NCI-H510A treated with DMSO at 0.1 percent for 48 hours (cell line): ENCODE results near the gene PDK2.

ENCODE experiments used
- DNase-seq: peaks from one replicate; lab custom pipeline; 2025; lab: John Stamatoyannopoulos, UW

Gene PDK2

DNA sequence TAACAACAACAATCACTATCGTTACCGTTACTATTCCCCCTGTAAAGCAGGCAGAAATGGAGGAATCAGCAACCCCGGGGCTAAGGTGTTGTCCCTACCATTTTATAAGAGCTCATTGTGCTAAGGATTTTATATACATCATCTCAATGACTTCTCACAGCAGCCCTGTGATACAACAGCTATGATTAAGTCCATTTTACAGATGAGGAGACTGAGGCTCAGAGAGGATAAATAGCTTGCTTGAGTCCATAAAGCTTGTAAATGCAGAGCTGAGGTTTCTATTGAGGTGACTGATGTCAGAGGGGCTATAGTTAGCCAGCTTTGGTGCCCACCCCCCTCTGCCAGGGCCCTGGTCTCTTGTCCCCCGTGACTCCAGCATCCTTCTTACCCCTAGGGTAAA lies 16.7 kb upstream of the PDK2 start:
- DNase-seq = no peak

DNA sequence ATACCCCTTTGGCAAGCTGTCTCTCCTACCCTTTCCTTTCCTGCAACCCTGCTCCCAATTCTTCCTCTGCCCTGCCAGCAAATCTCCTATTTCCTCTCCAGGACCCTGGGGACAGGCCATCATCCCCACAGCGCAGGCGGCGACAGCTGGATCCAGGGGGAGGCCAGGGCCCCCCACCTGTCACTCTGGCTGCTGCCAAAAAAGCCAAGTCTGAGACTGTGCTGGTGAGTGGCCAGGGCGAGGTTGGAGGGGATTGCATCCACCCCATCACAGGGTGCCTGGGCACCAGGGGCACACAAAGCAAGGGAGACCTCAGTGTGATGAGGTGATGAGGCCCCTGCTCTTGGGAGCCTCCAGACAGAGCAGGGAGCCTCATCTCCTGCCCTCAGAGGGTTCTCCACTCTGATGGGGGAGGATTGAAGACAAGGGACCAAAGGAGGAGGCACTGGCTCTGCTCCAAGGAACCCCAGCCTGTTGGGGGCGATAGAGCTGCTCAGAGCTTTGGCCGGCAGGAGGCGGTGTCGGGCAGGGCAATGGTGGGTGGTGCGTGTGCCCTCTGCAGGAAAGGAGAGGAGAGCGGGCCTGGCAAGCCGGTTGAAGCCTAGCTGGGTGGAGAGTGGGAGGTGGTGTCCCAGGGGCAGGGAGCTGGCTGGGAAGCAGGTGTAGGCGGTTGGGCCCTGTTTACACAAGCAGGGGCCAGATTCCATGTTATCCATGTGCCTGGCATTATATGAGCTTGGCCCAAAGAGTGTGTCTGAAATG lies 15.6 kb upstream of the PDK2 start:
- DNase-seq = peak; percentile 11

DNA sequence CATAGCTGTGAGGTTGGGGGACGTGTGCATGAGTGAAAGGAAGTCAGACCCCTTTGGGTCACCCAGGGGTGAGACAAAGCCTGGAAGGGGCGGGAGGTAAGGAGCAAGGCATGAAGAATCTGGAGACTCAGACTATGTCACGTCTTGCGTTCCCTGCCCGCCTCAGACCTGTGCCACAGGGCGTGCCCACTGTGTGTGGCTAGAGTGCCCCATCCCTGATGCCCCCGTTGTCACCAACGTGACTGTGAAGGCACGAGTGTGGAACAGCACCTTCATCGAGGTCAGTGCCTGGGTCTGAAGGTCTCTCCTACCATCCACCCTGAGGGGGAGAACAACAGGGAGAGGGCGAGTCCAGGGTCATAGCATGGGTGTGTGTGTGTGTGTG lies 15.1 kb upstream of the PDK2 start:
- DNase-seq = no peak

DNA sequence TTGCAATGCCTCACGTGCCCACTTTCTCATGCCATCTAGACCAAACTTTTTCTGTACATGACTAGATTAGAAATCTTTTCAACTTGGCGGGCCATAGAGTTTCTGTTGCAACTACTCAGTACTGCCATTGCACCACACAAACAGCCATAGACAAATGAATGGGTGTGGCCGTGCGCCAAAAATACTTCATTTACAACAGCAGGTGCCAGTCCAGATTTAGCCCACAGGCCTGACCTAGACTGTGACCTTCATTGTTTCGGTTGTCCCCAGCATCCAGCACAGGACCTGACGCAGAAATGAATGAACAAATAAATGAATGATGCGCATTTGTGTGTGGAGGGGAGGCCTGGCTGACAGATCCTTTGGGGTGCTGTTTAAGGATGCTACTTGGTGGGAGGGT lies 14.3 kb upstream of the PDK2 start:
- DNase-seq = no peak

DNA sequence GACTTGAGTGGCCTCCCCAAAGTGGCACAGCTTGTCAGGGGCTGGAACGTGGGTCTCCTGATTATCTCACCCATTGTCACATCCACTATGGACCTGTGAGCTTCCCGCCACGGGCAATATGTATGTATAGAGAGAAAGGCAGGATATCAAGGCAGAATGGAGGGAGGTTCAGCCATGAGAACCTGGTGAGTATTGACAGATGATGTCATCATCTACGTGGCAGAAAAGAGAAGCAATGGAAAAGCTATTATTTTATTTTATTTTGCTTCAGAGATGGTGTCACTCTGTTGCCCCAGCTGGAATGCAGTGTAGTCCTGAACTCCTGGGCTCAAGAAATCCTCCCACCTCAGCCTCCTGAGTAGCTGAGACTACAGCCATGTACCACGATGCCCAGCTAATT lies 13.4 kb upstream of the PDK2 start:
- DNase-seq = no peak

DNA sequence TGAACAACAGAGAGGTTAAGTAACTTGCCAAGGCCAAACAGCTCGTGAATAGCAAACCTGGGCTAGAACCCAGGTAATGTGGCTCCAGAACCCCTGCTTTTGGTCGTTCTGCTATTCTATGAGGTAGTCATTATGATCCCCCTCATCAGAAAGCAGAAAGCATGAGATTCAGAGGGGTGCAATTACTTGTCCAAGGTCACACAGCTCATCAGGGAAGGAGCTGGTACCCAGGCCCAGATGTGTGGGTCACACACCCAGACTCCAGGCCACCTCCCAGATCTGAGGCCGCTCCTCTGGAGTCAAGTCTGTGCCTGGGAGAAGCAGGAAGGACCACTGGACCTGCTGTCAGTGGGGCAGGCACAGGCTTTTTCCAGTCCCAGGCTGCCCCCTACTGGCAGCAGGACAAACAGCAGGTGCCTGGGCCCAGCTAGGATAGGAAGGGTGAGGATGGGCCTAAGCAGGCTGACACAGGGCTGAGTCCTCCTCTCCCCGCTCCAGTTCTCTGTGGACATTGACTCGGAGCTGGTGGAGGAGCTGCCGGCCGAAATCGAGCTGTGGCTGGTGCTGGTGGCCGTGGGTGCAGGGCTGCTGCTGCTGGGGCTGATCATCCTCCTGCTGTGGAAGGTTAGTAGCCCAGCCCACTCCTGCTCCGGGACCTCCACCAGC lies 7.8 kb upstream of the PDK2 start:
- DNase-seq = peak; percentile 54

DNA sequence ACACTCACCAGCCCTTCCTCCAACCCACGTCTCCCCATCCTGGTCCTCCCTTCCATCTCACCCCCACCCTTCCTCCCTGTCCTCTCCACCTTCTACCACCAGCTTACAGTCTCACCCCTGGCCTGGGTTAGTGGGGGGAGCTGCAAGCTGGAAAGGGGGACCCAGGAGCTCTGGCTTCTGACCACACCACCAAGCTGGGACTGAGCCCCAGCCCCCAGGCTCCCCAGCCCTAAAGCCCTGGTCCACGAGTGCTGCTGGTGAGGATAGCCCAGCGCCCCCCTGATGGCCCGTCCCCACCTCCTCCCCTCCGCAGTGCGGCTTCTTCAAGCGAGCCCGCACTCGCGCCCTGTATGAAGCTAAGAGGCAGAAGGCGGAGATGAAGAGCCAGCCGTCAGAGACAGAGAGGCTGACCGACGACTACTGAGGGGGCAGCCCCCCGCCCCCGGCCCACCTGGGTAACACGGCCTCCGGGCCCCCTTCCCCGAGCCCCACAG lies 7.2 kb upstream of the PDK2 start:
- DNase-seq = no peak

DNA sequence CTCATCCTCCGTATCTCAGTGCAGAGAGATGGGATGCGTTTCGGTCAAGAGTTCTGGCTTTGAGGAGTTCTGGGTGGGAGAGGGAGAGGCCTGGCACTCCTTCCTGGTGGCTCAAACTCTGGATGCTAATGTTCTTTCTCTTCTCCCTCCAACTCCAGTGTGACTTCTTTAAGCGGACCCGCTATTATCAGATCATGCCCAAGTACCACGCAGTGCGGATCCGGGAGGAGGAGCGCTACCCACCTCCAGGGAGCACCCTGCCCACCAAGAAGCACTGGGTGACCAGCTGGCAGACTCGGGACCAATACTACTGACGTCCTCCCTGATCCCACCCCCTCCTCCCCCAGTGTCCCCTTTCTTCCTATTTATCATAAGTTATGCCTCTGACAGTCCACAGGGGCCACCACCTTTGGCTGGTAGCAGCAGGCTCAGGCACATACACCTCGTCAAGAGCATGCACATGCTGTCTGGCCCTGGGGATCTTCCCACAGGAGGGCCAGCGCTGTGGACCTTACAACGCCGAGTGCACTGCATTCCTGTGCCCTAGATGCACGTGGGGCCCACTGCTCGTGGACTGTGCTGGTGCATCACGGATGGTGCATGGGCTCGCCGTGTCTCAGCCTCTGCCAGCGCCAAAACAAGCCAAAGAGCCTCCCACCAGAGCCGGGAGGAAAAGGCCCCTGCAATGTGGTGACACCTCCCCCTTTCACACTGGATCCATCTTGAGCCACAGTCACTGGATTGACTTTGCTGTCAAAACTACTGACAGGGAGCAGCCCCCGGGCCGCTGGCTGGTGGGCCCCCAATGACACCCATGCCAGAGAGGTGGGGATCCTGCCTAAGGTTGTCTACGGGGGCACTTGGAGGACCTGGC lies 6.0 kb upstream of the PDK2 start:
- DNase-seq = no peak

DNA sequence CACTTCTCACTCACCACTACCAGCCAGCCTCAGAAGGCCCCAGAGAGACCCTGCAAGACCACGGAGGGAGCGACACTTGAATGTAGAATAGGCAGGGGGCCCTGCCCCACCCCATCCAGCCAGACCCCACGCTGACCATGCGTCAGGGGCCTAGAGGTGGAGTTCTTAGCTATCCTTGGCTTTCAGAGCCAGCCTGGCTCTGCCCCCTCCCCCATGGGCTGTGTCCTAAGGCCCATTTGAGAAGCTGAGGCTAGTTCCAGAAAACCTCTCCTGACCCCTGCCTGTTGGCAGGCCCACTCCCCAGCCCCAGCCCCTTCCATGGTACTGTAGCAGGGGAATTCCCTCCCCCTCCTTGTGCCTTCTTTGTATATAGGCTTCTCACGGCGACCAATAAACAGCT lies 5.1 kb upstream of the PDK2 start:
- DNase-seq = no peak

DNA sequence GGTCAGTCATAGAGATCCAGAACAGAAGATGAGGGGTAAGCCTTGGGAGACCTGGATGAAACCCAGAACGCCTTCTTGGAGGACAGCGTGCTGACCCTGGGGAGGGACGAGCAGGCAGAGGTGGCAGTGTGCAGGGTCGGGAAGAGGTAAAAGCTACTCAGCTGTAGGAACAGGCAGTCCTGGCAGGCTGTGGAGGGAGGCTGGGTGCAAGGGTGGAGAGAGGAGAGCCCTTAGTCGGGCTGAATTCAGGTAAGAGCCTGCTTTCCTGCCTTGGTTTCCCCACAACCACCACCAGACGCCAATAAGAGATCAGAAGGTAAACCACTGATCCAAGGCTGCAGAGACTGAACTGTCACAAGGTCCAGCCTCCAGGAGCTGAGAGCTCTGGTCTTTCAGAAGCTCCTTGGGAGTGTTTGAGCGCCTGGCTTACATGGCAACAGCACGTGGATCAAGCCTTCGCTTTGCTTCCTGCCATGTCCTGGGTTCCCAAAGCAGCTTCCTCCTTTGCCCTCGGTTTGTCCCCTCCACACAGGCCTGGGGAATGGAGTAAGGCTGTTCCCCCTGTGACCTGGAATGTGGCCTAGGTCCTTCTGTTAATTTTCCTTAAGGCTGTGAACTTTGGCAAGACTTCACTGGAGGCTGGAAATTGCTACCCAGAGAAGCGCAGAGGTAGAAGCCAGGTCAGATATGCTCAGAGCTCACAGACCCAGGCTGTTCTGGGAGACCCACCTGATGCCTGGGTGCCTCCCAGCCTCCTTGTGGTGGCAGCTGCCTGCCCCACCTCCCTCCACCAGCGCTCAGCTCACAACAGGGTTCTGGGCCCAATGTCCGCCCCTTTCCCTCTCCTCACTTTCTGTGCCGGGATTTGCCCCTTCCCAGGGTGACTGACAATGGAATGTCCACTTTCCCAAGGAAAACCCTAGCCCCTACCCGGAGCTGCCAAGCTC lies 3.9 kb upstream of the PDK2 start:
- DNase-seq = no peak

DNA sequence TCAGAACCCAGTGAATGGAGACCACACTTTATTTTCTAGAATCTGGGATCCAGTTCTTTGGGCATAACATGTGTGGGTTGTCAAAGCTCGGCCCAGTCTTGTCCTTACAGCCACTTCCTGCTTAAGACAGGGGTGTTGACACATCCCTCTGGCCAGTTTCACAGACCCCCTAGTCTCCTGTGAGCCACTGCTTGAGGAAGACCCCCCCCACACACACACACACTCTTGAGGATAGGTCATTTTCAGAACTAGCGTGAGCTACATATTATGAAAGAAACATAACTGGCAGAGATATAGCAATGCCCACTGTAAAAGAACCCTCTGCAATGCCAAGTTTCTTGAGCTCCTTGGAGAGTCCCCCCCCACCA lies 3.2 kb upstream of the PDK2 start:
- DNase-seq = no peak

DNA sequence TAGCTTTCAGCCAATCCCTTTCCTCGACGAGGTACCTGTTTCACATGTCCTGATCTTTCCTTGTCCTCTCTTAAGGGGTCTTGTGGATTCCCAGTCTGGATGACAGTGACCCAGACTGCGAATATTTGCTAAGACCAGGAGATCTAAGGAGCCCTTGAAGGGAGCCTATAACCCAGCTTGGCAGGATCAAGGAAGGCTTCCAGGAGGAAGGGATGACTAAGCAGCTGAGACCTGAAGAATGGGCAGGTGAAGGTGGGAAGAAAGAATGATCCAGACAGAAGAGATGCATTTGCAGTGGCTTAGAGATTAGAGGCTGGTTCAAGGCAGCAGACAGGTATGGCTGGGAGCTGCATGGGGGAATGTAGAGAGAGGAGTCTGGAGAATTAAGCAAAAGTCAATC lies 1.9 kb upstream of the PDK2 start:
- no peak for DNase-seq

DNA sequence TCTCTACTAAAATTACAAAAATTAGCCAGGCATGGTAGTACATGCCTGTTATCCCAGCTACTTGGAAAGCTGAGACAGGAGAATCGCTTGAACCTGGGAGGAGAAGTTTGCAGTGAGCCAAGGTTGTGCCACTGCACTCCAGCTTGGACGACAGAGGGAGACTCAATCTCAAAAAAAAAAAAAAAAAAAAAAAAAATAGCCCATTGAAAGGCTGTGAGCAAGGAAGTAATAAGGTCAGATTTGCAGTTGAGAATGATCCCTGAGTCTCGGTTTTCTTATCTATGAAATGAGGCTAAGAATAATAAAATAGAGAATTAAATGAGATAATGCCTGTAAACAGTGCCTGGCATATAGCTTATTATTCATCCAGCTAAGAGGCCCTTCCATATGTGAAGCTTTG lies 1.3 kb upstream of the PDK2 start:
- DNase-seq = no peak

DNA sequence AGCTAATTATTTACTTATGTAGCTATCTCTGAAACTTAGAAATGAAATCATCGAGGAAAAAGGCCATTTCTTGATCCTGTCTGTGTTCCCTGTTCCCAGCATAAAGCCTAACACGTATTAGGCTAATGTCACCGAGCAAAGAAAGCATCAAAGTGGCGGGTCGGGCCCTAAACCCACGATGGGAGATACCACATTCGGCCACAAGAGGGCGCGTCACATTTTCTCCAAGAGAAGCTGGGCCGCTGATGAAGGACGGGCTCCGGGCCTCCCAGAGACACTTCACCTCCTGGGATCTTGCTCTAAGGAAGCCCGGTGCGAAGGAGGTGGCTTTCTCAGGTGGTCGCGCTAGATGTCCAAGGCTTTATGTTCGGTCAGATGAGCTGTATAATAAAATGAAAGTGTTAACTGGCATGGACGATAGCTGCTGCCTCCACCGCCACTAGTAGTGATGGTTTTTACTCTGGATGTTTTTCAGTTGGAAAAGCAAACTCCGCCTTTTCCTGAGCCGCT lies 853 bp upstream of the PDK2 start:
- DNase-seq = peak; percentile 96

DNA sequence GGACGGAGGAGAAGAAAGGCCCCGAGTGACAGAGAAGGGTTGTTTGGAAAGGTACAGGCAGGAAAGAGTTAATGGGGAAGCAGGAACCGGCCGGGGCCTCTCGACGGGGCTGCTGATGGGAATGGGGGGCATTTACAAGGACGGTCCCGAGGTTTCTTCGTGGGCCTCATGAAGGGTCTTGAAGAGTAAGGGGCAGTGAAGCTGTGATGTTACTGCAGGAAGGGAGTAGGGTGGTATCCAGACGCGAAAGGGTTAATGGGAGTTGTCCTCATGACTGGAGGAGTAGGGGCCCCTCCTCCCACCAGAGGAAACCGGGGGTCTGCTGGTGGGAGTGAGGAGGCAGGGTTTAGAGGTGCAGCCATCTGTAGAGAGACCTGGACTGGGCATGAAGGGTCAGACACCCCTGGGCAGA lies 481 bp downstream of the PDK2 start:
- no peak for DNase-seq

DNA sequence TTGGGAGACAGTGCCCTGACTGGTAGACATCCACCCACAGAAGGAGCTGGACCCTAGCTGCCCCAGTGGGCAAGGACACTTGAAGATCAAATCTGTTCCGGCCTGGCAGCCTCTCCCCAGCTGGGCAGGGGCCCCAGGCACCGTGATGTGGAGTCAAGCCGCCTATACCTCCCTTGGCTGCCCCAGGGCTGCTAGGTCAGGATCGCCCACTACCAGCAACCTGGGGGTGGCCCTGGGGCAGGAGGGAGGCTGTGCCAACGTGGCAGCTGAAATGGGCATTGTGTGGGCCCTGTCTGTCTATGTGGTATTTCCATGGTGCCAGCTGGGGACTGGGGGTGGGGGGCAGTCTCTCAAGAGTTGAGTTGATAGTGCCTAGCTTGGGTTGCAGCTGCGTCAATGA lies 941 bp downstream of the PDK2 start:
- no peak for DNase-seq

DNA sequence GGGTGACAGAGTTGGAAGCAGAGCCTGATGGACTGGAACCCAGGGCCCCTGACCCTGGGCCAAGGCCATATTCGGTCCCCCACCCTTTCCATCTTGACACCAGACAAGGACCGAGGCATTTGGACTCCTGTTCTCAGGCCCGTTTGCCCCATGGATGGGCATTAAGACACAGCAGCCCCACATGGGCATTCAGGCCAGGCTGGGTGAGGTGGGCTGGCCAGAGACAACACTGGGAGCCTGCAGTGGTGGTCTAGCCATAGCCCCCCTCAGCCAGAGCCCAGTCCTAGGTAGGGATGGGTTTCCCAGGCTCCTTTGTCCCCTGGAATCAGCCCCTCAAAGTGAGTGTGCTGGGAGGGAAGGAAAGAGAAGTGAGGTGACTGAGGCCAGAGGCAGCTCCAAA lies 1.6 kb downstream of the PDK2 start:
- no peak for DNase-seq

DNA sequence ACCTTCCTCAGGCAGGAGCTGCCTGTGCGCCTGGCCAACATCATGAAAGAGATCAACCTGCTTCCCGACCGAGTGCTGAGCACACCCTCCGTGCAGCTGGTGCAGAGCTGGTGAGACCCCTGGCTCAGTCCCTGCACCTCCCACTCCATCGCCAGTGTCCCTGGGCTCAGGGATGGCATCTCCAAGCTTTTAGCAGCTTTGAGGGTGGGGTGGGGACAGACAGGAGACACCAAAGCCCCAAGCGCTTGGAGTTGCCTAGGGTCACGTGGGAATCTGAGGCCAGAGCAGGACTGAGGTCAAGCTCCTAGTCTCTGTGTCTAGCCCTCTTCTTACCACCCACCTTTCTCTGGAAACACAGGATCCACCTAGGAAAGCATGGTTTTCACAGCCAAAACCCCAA lies 2.3 kb downstream of the PDK2 start:
- DNase-seq = no peak

DNA sequence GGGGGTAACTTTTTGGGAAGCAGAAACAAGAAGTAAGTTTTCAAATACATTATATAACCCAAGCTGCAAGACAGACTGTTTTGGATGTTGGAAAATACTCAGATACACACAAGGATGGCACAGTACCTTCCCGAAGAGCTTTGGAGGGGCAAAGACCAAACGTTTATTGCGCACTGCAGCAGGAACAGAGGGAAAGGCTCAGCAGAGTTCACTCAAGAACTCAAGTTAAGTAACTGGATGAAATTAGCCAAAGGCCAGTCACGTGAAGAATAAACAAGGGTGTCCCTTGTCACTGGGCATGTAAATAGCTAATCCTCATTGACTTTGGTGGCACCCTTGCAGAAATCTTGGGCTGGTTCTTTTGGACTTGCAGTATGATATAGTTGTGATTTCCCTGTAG lies 2.8 kb downstream of the PDK2 start:
- no peak for DNase-seq

DNA sequence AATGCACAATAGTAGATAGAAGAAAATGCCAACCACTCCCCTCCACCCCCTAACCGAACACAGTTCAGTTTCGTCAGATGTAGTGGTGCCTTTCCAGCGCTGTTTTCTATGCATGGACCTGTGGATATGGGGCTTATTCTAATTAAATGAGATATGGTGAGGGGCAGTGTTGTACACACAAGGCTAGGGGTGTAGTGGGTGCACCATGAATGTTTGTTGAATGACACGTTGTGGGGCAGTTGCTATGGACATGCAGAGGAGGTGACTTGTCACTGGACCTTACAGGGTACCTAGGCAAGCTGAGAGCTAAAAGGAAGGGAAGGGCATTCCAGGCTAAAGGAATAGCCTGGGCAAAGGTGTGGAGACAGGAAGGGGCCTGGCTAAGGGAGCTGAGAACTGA lies 3.4 kb downstream of the PDK2 start:
- DNase-seq = no peak

DNA sequence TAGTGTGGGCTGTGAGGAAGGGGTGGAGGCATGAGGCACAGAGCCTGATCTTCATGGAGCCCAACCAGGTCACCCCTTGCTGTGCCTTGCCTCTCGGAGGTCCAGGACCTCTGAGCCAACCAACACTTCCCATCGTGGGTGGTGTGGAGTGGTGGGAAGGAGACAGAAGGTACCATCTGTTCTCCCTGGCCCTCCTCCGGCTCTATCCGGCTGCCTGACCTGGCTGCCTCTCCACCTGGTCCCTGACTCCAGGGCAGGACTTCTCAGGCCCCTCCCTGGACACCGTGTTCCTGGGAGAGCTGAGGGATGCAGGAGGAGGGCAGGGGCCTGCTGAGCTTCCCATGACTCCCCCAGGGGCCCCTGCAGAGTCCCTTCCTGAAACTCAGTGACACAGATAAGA lies 3.9 kb downstream of the PDK2 start:
- no peak for DNase-seq

DNA sequence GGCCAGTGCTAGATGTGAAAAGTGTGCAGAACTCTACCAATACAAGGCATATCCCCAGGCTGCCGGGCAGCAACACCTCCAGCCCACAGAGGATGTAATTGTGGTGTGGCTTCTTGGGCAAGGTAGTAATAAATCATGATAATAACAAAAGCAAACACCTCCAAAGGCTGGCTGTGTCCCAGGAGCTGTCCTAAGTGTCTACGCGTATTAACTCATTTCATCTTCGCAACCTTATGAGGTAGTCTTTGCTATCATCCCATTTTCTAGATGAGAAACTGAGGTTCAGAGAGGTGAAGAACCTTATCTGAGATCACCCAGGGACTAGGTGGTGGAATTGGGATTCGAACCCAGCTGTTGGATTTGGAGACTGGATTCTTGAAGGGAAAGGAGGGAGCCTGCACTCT lies 5.3 kb downstream of the PDK2 start:
- DNase-seq = peak; percentile 28
